HTR-8/SVneo (cell line): ENCODE measurements around the gene PANX2.
A peak's percentile ranks its signal among the peaks of the same experiment; 100 is the strongest.
"Not testable (repeated sequence)": the region's sequence is repeated elsewhere in the genome, so short reads cannot be mapped to it uniquely, and the experiment has no call there.

ENCODE experiments used
- DNase-seq: peaks from one replicate; pipeline ENCODE4 v3.0.0; 2011; ENCODE audit warnings: low spot score, mixed read lengths; ENCODE audit not compliant: insufficient read length
- FAIRE-seq: peaks from 2 replicates; lab custom pipeline; 2011; peaks lifted over from hg19 to GRCh38; lab: Jason Lieb, UNC

The PANX2 gene

GRCh38 chr22:50170453-50171318 lies at the start of gene PANX2:
Gene PANX2, plus strand, starts transcription at chr22:50170731. Its CDS starts 0 bp downstream, at chr22:50170731.
- FAIRE-seq = no peak
- DNase-seq = no peak

- DNase-seq (no peak), FAIRE-seq (no peak)
These were observed 49.3 kb upstream of the PANX2 start for GRCh38 chr22:50121202-50121740.

GRCh38 chr22:50123119-50123518 lies 47.4 kb upstream of the PANX2 start:
- no peak for FAIRE-seq
- DNase-seq = no peak

GRCh38 chr22:50125029-50125428 lies 45.5 kb upstream of the PANX2 start:
- DNase-seq (no peak), FAIRE-seq (no peak)

GRCh38 chr22:50129121-50129736 lies 41.3 kb upstream of the PANX2 start:
- DNase-seq (no peak), FAIRE-seq (no peak)

- FAIRE-seq (no peak), DNase-seq (no peak)
These were observed 38.6 kb upstream of the PANX2 start for GRCh38 chr22:50131894-50132293.

- FAIRE-seq = no peak
These were observed 36.0 kb upstream of the PANX2 start for GRCh38 chr22:50134481-50134880.

GRCh38 chr22:50136581-50137015 lies 33.9 kb upstream of the PANX2 start:
- no peak for DNase-seq
- no peak for FAIRE-seq

More at GRCh38 chr22:50134481-50134880, 36.0 kb upstream of the PANX2 start:
- DNase-seq = no peak

- FAIRE-seq, DNase-seq: not testable (repeated sequence)
These were observed 33.3 kb upstream of the PANX2 start for GRCh38 chr22:50137277-50137676.

- FAIRE-seq (no peak), DNase-seq (no peak)
These were observed 32.5 kb upstream of the PANX2 start for GRCh38 chr22:50138041-50138440.

GRCh38 chr22:50138988-50139387 lies 31.5 kb upstream of the PANX2 start:
- DNase-seq (no peak), FAIRE-seq (no peak)

- DNase-seq (no peak), FAIRE-seq (peak; percentile 23)
These were observed 30.6 kb upstream of the PANX2 start for GRCh38 chr22:50139843-50140415.

GRCh38 chr22:50140615-50141014 lies 29.9 kb upstream of the PANX2 start:
- DNase-seq (no peak), FAIRE-seq (no peak)

- FAIRE-seq (no peak), DNase-seq (no peak)
These were observed 29.1 kb upstream of the PANX2 start for GRCh38 chr22:50141462-50141861.

- no peak for DNase-seq
- no peak for FAIRE-seq
These were observed 28.6 kb upstream of the PANX2 start for GRCh38 chr22:50141891-50142363.

GRCh38 chr22:50143096-50143495 lies 27.4 kb upstream of the PANX2 start:
- FAIRE-seq = no peak

GRCh38 chr22:50144005-50144614 lies 26.4 kb upstream of the PANX2 start:
- FAIRE-seq = no peak
- no peak for DNase-seq

More at GRCh38 chr22:50143096-50143495, 27.4 kb upstream of the PANX2 start:
- DNase-seq = no peak

- DNase-seq (no peak), FAIRE-seq (no peak)
These were observed 24.7 kb upstream of the PANX2 start for GRCh38 chr22:50145721-50146438.

- FAIRE-seq (no peak), DNase-seq (no peak)
These were observed 23.9 kb upstream of the PANX2 start for GRCh38 chr22:50146439-50147238.
